ENCODE results near the gene CLSTN2.

- TF ChIP-seq JUND (IDR thresholded peaks at IDR 0.05) (no peak), TAF1 (conservative IDR thresholded peaks at IDR 0.05) (no peak)
- TF ChIP-seq, protein P1, sequence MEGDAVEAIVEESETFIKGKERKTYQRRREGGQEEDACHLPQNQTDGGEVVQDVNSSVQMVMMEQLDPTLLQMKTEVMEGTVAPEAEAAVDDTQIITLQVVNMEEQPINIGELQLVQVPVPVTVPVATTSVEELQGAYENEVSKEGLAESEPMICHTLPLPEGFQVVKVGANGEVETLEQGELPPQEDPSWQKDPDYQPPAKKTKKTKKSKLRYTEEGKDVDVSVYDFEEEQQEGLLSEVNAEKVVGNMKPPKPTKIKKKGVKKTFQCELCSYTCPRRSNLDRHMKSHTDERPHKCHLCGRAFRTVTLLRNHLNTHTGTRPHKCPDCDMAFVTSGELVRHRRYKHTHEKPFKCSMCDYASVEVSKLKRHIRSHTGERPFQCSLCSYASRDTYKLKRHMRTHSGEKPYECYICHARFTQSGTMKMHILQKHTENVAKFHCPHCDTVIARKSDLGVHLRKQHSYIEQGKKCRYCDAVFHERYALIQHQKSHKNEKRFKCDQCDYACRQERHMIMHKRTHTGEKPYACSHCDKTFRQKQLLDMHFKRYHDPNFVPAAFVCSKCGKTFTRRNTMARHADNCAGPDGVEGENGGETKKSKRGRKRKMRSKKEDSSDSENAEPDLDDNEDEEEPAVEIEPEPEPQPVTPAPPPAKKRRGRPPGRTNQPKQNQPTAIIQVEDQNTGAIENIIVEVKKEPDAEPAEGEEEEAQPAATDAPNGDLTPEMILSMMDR (IDR thresholded peaks at IDR 0.05; ENCODE audit: low read depth, low read length, missing input control) = no peak
These were observed 34.4 kb downstream of the CLSTN2 start for GRCh38 chr3:139969386-139969785.
